ENCODE measurements around the gene ANKRD20A1. TPM values are rescaled to one million over a fixed set of nuclear protein-coding genes. Genes with fewer than 3 reads are reported as not detected.
"Not testable (repeated sequence)": the region's sequence is repeated elsewhere in the genome, so short reads cannot be mapped to it uniquely, and the experiment has no call there.

ANKRD20A1 gene
- total RNA-seq = 1.3 TPM in 1 of 2 replicates, not detected in the other
- total RNA-seq (2013) = not detected
- polyA plus RNA-seq = not detected in 2 replicates
- polyA minus RNA-seq = not detected in 2 replicates

DNA sequence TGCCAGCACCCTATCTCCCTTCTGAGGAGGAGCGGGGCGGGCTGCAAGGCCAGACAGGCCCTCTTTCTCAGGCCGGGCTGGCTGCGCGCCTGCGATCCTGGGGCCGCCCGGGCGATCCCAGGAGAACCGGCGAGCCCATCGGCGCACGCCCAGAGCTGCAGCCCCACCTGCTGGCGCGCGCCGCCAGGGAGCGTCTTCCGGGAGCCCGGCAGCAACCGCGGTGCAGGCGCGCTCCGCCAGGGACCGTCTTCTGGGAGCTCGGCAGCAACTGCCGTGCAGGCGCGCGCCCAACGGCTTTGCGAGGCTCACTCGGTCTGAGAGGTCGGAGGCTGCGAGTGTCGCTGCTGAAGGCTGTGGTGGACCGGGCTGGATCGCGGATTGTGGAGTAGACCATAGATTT is at the start of gene ANKRD20A1:
Gene ANKRD20A1, plus strand, starts transcription at position 61 of the 400 bp plus-strand sequence. CDS start 496 bp downstream, outside the sequence.
- H3K36me3 ChIP-seq (replicated peaks in 1 of 2; ENCODE audit: control extremely low read depth in 1 of 2, control insufficient read depth in 1 of 2, extremely low read depth in 1 of 2, insufficient read depth in 2 of 2, low read length in 1 of 2); H3K4me2 ChIP-seq (replicated peaks; ENCODE audit: low read depth, low read length, poor library complexity, severe bottlenecking); H3K4me1 ChIP-seq (ENCODE audit: control insufficient read depth in 2 of 2, insufficient read depth in 2 of 2, low read length in 2 of 2); H3K4me3 ChIP-seq (ENCODE audit: control extremely low read depth in 1 of 5, extremely low read depth in 1 of 5, insufficient read depth in 1 of 5, low read depth in 2 of 5, low read length in 4 of 5); H3K27ac Mint-ChIP-seq; DNase-seq; H3K79me2 ChIP-seq (ENCODE audit: control insufficient read depth, insufficient read depth, low read length); H3K27me3 Mint-ChIP-seq; H3K9me3 ChIP-seq (ENCODE audit: control extremely low read depth in 1 of 3, control insufficient read depth in 2 of 3, insufficient read depth in 1 of 3, low read length in 2 of 3); ATAC-seq (ENCODE audit: low read depth); POLR2A ChIA-PET; H3K9ac ChIP-seq (ENCODE audit: low read length); H3K4me1 Mint-ChIP-seq; H3K9me3 Mint-ChIP-seq (ENCODE audit: insufficient read depth); CTCF ChIA-PET; H2AFZ ChIP-seq (ENCODE audit: insufficient read depth, low read depth, low read length, poor library complexity, severe bottlenecking); H3K27me3 ChIP-seq (replicated peaks in 1 of 4; ENCODE audit: control extremely low read depth in 1 of 4, control insufficient read depth in 3 of 4, insufficient read depth in 4 of 4, low read length in 3 of 4); H4K20me1 ChIP-seq (ENCODE audit: control insufficient read depth, insufficient read depth, low read length, poor library complexity, severe bottlenecking); H3K27ac ChIP-seq (ENCODE audit: low read length in 2 of 2); intact Hi-C loops (cut with micrococcal nuclease): not testable (repeated sequence)
- no CpG with 5 or more reads among the region's 41 CpGs for WGBS (ENCODE audit: insufficient coverage)
- H3K4me3 Mint-ChIP-seq = peak within 1 kb of the TSS; percentile 83

DNA sequence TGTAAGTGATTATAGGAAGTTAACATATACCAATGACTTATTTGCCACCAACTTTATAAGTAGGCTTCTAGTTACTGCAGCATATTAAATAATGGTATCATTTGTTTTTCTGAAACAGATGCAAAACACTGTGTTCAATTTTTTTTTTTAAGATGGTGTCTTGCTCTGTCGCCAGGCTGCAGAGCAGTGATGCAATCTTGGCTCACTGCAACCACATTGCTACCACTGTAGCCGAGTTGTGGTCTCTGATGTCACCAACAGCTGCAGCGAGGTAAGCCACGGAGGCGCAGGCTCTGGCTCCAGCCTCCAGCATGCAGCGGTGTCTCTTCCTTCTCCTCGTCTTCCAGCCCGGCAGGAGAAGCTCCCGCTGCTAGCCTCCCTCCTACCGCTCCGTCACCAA is 26.6 kb upstream of the ANKRD20A1 start:
- H4K20me1 ChIP-seq (ENCODE audit: control insufficient read depth, insufficient read depth, low read length, poor library complexity, severe bottlenecking); H3K27me3 ChIP-seq (replicated peaks in 1 of 4; ENCODE audit: control extremely low read depth in 1 of 4, control insufficient read depth in 3 of 4, insufficient read depth in 4 of 4, low read length in 3 of 4); H3K9me3 ChIP-seq (ENCODE audit: control extremely low read depth in 1 of 3, control insufficient read depth in 2 of 3, insufficient read depth in 1 of 3, low read length in 2 of 3); H3K4me1 Mint-ChIP-seq; CTCF ChIA-PET; H3K4me3 ChIP-seq (ENCODE audit: control extremely low read depth in 1 of 5, extremely low read depth in 1 of 5, insufficient read depth in 1 of 5, low read depth in 2 of 5, low read length in 4 of 5); ATAC-seq (ENCODE audit: low read depth); H2AFZ ChIP-seq (ENCODE audit: insufficient read depth, low read depth, low read length, poor library complexity, severe bottlenecking); H3K27me3 Mint-ChIP-seq; POLR2A ChIA-PET; H3K36me3 ChIP-seq (replicated peaks in 1 of 2; ENCODE audit: control extremely low read depth in 1 of 2, control insufficient read depth in 1 of 2, extremely low read depth in 1 of 2, insufficient read depth in 2 of 2, low read length in 1 of 2); H3K4me3 Mint-ChIP-seq; H3K9me3 Mint-ChIP-seq (ENCODE audit: insufficient read depth); H3K79me2 ChIP-seq (ENCODE audit: control insufficient read depth, insufficient read depth, low read length); H3K4me1 ChIP-seq (ENCODE audit: control insufficient read depth in 2 of 2, insufficient read depth in 2 of 2, low read length in 2 of 2); H3K27ac ChIP-seq (ENCODE audit: low read length in 2 of 2); H3K27ac Mint-ChIP-seq; H3K4me2 ChIP-seq (replicated peaks; ENCODE audit: low read depth, low read length, poor library complexity, severe bottlenecking); intact Hi-C loops (cut with micrococcal nuclease); DNase-seq; H3K9ac ChIP-seq (ENCODE audit: low read length): not testable (repeated sequence)
- no CpG with 5 or more reads among the region's 11 CpGs for WGBS (ENCODE audit: insufficient coverage)

Small RNAs within 50 kb of the gene (small RNA-seq; reads per million reads assigned to genes)
- not detected for gene RNU6-368P (ENCODE audit: insufficient read length, low read depth, low replicate concordance)

Data from B cell (primary cell).